ENCODE results near the gene KCTD19. TPM values are rescaled to one million over a fixed set of nuclear protein-coding genes. Genes with fewer than 3 reads are reported as not detected.
"Not testable (repeated sequence)": the region's sequence is repeated elsewhere in the genome, so short reads cannot be mapped to it uniquely, and the experiment has no call there.

The KCTD19 gene
- total RNA-seq, result 1 to 10 TPM in 2 of 5 donors, not detected in 3; 2.2 to 3.3 TPM
- polyA plus RNA-seq, result under 1 TPM in 1 of 3 donors, not detected in 2; 0.03 TPM
- long read RNA-seq, donor 1, result 0 reads
- long read RNA-seq, donor 2, result 0 reads
- long read RNA-seq, donor 3, result 0 reads
- long read RNA-seq, donor 4, result 0 reads
- long read RNA-seq, donor 5, result 0 reads
- long read RNA-seq, donor 6, result 0 reads
- long read RNA-seq, donor 7, result 0 reads
- long read RNA-seq, donor 8, result 0 reads
- long read RNA-seq, donor 9, result 0 reads
- long read RNA-seq, donor 10, result 0 reads

DNA sequence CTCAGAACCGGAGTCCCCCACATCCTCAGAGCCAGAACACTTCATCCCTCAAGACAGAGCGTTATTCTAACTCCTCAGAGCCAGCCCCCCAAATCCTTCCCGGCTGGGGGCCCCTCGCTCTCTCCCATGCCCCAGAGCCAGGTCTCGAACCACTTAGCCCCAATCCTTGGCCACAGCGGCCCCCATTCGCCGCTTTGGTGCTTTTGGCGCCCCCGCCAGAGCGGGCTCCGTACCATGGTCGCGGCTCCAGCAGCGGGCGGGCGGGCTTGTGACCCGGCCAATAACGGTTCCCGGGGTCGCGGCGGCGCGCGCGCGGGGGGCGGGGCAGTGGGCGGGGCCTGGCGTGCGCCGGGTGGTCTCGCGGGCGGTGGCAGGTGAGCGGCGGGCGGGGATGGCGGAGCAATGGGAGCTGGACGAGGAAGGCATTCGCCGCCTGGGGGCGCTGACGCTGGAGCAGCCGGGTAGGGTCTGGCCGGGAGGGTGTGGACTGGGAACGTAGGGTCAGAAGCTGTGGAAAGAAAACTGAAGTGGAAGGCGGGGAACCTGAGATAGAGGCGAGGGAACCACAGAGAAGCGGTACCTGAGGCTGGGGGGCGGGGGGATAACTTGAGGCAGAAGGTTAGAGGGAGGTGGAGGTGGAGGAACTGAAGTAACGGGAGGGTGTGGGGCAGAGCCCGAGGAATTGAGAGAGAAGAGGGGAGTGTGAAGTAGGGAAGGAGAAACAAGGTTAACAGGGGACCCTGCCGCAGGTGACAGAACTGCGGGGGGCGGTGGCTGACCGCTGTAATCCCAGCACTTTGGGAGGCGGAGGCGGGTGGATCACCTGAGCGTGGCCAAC lies at the start of gene KCTD19, which contains the start of gene LRRC36:
TSS of gene KCTD19 (minus strand) at position 270 of the 838 bp plus-strand sequence. CDS start at position 236, 34 bp downstream.
TSS of gene LRRC36 (plus strand) at position 344 of the 838 bp plus-strand sequence. CDS start at position 392, 48 bp downstream.
- intact Hi-C loops (cut with DNase I; ENCODE audit: low total_unique reads), result no loop called here
- Histone ChIP-seq H3K27ac (peak within 1 kb of the TSS in 3 of 5 donors; percentile 7 to 62 (median 57)), H3K4me3 (peak within 1 kb of the TSS; percentile 45 to 59 (median 54)), H3K9me3 (no peaks in the 10 kb centered on the region), H3K27me3 (peaks cover 0 to 24% (median 2%) of the 10 kb centered on the region in 3 donors), H3K36me3 (no peaks in the 10 kb centered on the region), H3K4me1 (peaks cover 9 to 17% (median 16%) of the 10 kb centered on the region in 4 donors)
- peak; percentile 78 to 91 for DNase-seq
- TF ChIP-seq POLR2A (IDR thresholded peaks at IDR 0.05) (no peak), POLR2AphosphoS5 (IDR thresholded peaks at IDR 0.05) (no peak), EP300 (IDR thresholded peaks at IDR 0.05) (no peak)
- TF ChIP-seq, protein P1, sequence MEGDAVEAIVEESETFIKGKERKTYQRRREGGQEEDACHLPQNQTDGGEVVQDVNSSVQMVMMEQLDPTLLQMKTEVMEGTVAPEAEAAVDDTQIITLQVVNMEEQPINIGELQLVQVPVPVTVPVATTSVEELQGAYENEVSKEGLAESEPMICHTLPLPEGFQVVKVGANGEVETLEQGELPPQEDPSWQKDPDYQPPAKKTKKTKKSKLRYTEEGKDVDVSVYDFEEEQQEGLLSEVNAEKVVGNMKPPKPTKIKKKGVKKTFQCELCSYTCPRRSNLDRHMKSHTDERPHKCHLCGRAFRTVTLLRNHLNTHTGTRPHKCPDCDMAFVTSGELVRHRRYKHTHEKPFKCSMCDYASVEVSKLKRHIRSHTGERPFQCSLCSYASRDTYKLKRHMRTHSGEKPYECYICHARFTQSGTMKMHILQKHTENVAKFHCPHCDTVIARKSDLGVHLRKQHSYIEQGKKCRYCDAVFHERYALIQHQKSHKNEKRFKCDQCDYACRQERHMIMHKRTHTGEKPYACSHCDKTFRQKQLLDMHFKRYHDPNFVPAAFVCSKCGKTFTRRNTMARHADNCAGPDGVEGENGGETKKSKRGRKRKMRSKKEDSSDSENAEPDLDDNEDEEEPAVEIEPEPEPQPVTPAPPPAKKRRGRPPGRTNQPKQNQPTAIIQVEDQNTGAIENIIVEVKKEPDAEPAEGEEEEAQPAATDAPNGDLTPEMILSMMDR (IDR thresholded peaks at IDR 0.05), result peak in 3 of 7 experiments; percentile 31 to 65 (median 42)
- 6 to 15% (median 8%) methylated on average over 39 to 61 of the region's 61 CpGs for WGBS, 5 donors

DNA sequence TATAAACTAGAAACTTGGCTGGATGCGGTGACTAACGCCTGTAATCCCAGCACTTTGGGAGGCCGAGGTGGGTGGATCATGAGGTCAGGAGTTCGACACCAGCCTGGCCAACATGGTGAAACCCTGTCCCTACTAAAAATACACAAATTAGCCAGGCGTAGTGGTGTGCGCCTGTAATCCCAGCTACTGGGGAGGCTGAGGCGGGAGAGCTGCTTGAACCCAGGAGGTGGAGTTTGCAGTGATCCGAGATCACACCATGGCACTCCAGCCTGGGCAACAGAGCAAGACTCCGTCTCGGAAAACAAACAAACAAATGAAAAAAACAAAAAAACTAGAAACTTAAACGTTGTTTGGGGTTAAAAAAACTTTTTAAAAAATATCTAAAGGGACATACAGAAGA lies 49.5 kb upstream of the KCTD19 start:
- H3K4me3 ChIP-seq; intact Hi-C loops (cut with DNase I; ENCODE audit: low total_unique reads); H3K4me1 ChIP-seq; H3K9me3 ChIP-seq; DNase-seq; H3K36me3 ChIP-seq; H3K27me3 ChIP-seq; H3K27ac ChIP-seq: not testable (repeated sequence)
- 87 to 91% (median 90%) methylated on average over 11 of the region's 11 CpGs for WGBS, 5 donors

DNA sequence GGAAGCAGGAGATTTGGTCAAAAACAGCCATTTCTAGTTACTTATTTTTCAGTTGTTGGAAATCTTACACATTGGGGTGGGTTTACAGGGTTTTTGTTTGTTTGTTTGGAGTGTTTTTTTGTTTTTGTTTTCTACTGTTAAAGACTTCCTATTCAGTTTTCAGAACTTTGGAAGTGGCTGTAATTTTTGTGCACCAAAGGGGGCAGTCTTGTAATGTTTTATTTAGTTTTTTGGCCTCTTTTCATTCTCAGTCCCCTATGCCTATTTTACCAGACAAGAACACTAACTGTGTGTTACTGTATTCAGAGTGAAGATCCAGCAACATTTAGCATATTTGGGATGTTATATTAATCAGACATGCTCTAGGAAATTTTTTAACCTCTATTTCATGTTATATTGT lies 46.1 kb upstream of the KCTD19 start:
- TF ChIP-seq POLR2AphosphoS5 (IDR thresholded peaks at IDR 0.05), result no peak
- TF ChIP-seq, protein P1 (IDR thresholded peaks at IDR 0.05), result peak in 4 of 7 experiments; percentile 11 to 41 (median 22)
- Histone ChIP-seq H3K27ac (no peak overlapping the region), H3K9me3 (no peaks in the 10 kb centered on the region), H3K4me3 (no peak overlapping the region), H3K4me1 (no peaks in the 10 kb centered on the region), H3K27me3 (no peaks in the 10 kb centered on the region), H3K36me3 (no peaks in the 10 kb centered on the region)
- intact Hi-C loops (cut with DNase I; ENCODE audit: low total_unique reads), result no loop called here
- DNase-seq, result peak in 1 of 2 donors; percentile 58

DNA sequence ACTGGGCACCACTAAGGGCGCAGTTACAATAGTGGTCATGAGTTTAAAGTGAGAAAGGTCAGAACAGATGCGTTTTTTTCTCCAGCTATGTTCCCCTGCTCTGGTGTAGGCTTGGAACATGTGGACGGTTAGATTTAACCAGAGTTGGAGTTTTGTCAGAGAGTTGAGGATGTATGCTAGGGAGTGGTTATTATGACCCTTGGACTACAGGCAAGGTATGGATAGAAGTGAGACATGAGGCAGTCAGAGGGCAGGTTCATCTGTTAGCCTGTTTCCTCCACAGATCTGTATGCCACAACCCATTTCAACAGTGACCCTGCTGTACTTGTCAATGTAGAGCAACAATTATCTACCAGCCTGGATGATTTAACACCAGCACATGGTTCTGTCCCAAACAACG lies 44.1 kb upstream of the KCTD19 start:
- no peaks in the 10 kb centered on the region for H3K36me3 ChIP-seq
- H3K27ac ChIP-seq, result no peak overlapping the region
- 84 to 95% (median 89%) methylated on average over 4 of the region's 4 CpGs for whole genome bisulfite sequencing, 5 donors
- intact Hi-C loops (cut with DNase I; ENCODE audit: low total_unique reads), result no loop called here
- peak in 1 of 2 donors; percentile 8 for DNase-seq
- no peaks in the 10 kb centered on the region for H3K9me3 ChIP-seq
- H3K27me3 ChIP-seq, result no peaks in the 10 kb centered on the region
- H3K4me1 ChIP-seq, result peaks cover 0 to 9% (median 0%) of the 10 kb centered on the region in 4 donors
- no peak overlapping the region for H3K4me3 ChIP-seq
- TF ChIP-seq POLR2AphosphoS5 (IDR thresholded peaks at IDR 0.05) (no peak), POLR2A (IDR thresholded peaks at IDR 0.05) (no peak)

DNA sequence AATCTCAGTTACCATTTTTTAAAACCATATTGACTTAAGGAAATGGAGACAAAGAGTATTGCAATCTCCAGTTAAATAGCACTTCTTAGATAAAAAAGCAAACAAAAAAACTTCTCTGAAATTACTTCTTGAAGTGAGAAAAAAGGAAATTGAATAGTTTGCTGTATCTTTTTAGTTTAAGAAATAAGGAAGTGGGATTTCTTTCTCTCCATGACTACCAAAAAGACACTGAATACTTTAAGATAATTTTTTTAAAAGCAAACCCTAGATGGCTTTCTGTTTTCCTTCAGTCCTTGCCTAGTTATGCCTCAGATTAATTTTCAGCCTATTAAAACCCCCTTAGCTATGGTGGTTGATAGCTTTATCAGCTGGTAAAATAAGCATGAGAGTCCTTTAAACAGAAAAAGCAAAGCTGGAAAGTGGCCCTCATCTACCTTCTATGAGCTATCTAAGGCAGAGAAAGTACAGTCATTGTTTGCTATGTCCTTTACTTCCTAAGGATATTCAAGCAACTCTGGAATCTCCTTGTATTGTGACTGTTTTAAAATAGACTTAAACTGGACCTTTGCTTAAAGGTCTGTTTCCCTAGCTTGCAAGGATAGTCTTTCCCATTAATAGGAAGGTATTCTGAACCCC lies 38.2 kb upstream of the KCTD19 start:
- intact Hi-C loops (cut with DNase I; ENCODE audit: low total_unique reads), result no loop called here
- peaks cover 10 to 31% (median 17%) of the 10 kb centered on the region in 4 donors for H3K4me1 ChIP-seq
- H3K27me3 ChIP-seq, result no peaks in the 10 kb centered on the region
- no peaks in the 10 kb centered on the region for H3K36me3 ChIP-seq
- no peak overlapping the region for H3K4me3 ChIP-seq
- TF ChIP-seq POLR2AphosphoS5 (IDR thresholded peaks at IDR 0.05) (no peak), EP300 (IDR thresholded peaks at IDR 0.05) (no peak), POLR2A (IDR thresholded peaks at IDR 0.05) (no peak)
- TF ChIP-seq, protein P1 (IDR thresholded peaks at IDR 0.05), result no peak
- peak overlapping the region in 4 of 5 donors; percentile 26 to 78 (median 55) for H3K27ac ChIP-seq
- peak in 1 of 2 donors; percentile 12 for DNase-seq
- H3K9me3 ChIP-seq, result no peaks in the 10 kb centered on the region

All from stomach (tissue), 19 donors.